HepG2 (cell line): ENCODE measurements around the gene TUBG1. TPM values are rescaled to one million over a fixed set of nuclear protein-coding genes. Genes with fewer than 3 reads are reported as not detected.
A peak's percentile ranks its signal among the peaks of the same experiment; 100 is the strongest.

Experiments
- ARID5B ChIP-seq: IDR thresholded peaks from 2 replicates; pipeline ENCODE4 v1.4.0; 2020; ENCODE audit warnings: mild to moderate bottlenecking, missing genetic modification reagents
- FOXA1 ChIP-seq, 2 experiments: fragments of 450-650 bp in 1 of 2; sonication (generic) in 1 of 2; formaldehyde crosslinking in 1 of 2; IDR thresholded peaks; 2 replicates each; pipeline versions ENCODE4 v1.4.0 to v1.6.1; 2016 to 2020; ENCODE audit warnings: missing genetic modification reagents in 1 of 2
- GPBP1L1 ChIP-seq: sonication (generic); formaldehyde crosslinking; IDR thresholded peaks from 2 replicates; pipeline ENCODE4 v1.5.0; 2020; ENCODE audit warnings: mild to moderate bottlenecking, missing genetic modification reagents
- MTF2 ChIP-seq: sonication (generic); formaldehyde crosslinking; IDR thresholded peaks from 2 replicates; pipeline ENCODE4 v1.5.0; 2020; ENCODE audit warnings: missing genetic modification reagents, borderline replicate concordance
- MYC ChIP-seq: sonication (generic); formaldehyde crosslinking; IDR thresholded peaks from 2 replicates; pipeline ENCODE4 v1.9.0; 2021; ENCODE audit warnings: missing genetic modification reagents, borderline replicate concordance
- SCMH1 ChIP-seq: sonication (generic); formaldehyde crosslinking; IDR thresholded peaks from 2 replicates; pipeline ENCODE4 v1.9.0; 2021; ENCODE audit warnings: missing genetic modification reagents, mild to moderate bottlenecking, borderline replicate concordance
- ZBTB1 ChIP-seq: sonication (generic); formaldehyde crosslinking; IDR thresholded peaks from 2 replicates; pipeline ENCODE4 v1.4.0; 2020; ENCODE audit warnings: missing genetic modification reagents, borderline replicate concordance
- ZEB1 ChIP-seq: IDR thresholded peaks from 2 replicates; pipeline ENCODE4 v1.6.1; 2012; ENCODE audit warnings: mild to moderate bottlenecking, low read depth, inconsistent platforms; ENCODE audit not compliant: insufficient replicate concordance
- ZFP82 ChIP-seq: sonication (generic); formaldehyde crosslinking; IDR thresholded peaks from 2 replicates; pipeline ENCODE4 v1.5.1; 2020; ENCODE audit warnings: mild to moderate bottlenecking, missing genetic modification reagents, borderline replicate concordance
- ZNF264 ChIP-seq: sonication (generic); formaldehyde crosslinking; IDR thresholded peaks from 2 replicates; pipeline ENCODE4 v1.4.0; 2020; ENCODE audit warnings: missing genetic modification reagents
- ZNF362 ChIP-seq: sonication (generic); formaldehyde crosslinking; IDR thresholded peaks from 2 replicates; pipeline ENCODE4 v1.4.0; 2020; ENCODE audit warnings: missing genetic modification reagents, mild to moderate bottlenecking, borderline replicate concordance
- ZNF510 ChIP-seq: sonication (generic); formaldehyde crosslinking; IDR thresholded peaks from 2 replicates; pipeline ENCODE4 v1.4.0; 2020; ENCODE audit warnings: low read depth, mild to moderate bottlenecking, missing genetic modification reagents
- ZNF547 ChIP-seq: sonication (generic); formaldehyde crosslinking; IDR thresholded peaks from 2 replicates; pipeline ENCODE4 v1.5.1; 2020; ENCODE audit warnings: mild to moderate bottlenecking, missing genetic modification reagents
- ZNF557 ChIP-seq: sonication (generic); formaldehyde crosslinking; IDR thresholded peaks from 2 replicates; pipeline ENCODE4 v1.4.0; 2020; ENCODE audit warnings: missing genetic modification reagents
- ZNF569 ChIP-seq: sonication (generic); formaldehyde crosslinking; IDR thresholded peaks from 2 replicates; pipeline ENCODE4 v1.5.0; 2020; ENCODE audit warnings: mild to moderate bottlenecking, missing genetic modification reagents, moderate library complexity, borderline replicate concordance
- ZNF737 ChIP-seq: sonication (generic); formaldehyde crosslinking; IDR thresholded peaks from 2 replicates; pipeline ENCODE4 v1.5.0; 2020; ENCODE audit warnings: missing genetic modification reagents, mild to moderate bottlenecking, borderline replicate concordance
- polyA plus RNA-seq, 8 experiments: library from polyadenylated mRNA; depleted of rRNA in 3 of 8; stranded (reverse) in 7 of 8; unstranded in 1 of 8; fragments of >200 nt; fragmentation: Illumina TruSeq in 4 of 8; extraction: Trizol in 4 of 8; gene quantifications; 2 replicates each; pipeline versions ENCODE4 v1.2.1 to v1.2.3, GENCODE V29; 2011 to 2016; ENCODE audit warnings: low read depth in 4 of 8, missing spikeins in 1 of 8, mixed read lengths in 1 of 8; ENCODE audit not compliant: insufficient read depth in 1 of 8
- total RNA-seq, 5 experiments: library from RNA; depleted of rRNA; stranded (reverse); fragments of >200 nt; fragmentation: Illumina TruSeq; extraction: Trizol; gene quantifications; 2 replicates each; pipeline ENCODE4 v1.2.3, GENCODE V29; 2016; ENCODE audit warnings: low read depth in 1 of 5
- TF ChIP-seq, protein P1 (sequence below): sonication (generic); formaldehyde crosslinking; IDR thresholded peaks from 2 replicates; pipeline ENCODE4 v1.8.0; 2022; ENCODE audit warnings: mild to moderate bottlenecking, missing genetic modification reagents, moderate library complexity
- TF ChIP-seq, protein P2 (sequence below): sonication (generic); formaldehyde crosslinking; IDR thresholded peaks from 2 replicates; pipeline ENCODE4 v1.9.0; 2021; ENCODE audit warnings: missing genetic modification reagents, borderline replicate concordance

TUBG1 gene
- total and polyA plus RNA-seq, 2 of the 13 experiments (the other 11 are each of a cell fraction or from before 2014, with no cell fraction given), result 74.1 to 137 TPM

GRCh38 chr17:42566883-42567573, 42.5 kb upstream of the TUBG1 start, which contains the start of gene MLX (continued):
- TF ChIP-seq, protein P1, sequence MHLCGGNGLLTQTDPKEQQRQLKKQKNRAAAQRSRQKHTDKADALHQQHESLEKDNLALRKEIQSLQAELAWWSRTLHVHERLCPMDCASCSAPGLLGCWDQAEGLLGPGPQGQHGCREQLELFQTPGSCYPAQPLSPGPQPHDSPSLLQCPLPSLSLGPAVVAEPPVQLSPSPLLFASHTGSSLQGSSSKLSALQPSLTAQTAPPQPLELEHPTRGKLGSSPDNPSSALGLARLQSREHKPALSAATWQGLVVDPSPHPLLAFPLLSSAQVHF (CRISPR knock-in tag), result peak; percentile 90
- TF ChIP-seq ZNF569 (CRISPR knock-in tag) (no peak), ZNF510 (CRISPR knock-in tag) (peak; percentile 85), ZBTB1 (no peak), ZNF547 (CRISPR knock-in tag) (peak; percentile 37), FOXA1 (IDR thresholded peaks at IDR 0.05) (no peak), FOXA1 (CRISPR knock-in tag; IDR thresholded peaks at IDR 0.05) (peak; percentile 29; the same call in 1 of the 2 replicates), ZFP82 (CRISPR knock-in tag) (peak; percentile 79; the same call in 1 of the 2 replicates), ZNF557 (CRISPR knock-in tag) (no peak; the same call in 1 of the 2 replicates), ZNF737 (peak; percentile 4; the same call in 1 of the 2 replicates), ZNF362 (CRISPR knock-in tag) (no peak), SCMH1 (no peak), ARID5B (CRISPR knock-in tag) (peak; percentile 67; the same call in 1 of the 2 replicates), GPBP1L1 (CRISPR knock-in tag) (no peak), MYC (CRISPR knock-in tag) (peak; percentile 90), ZNF264 (CRISPR knock-in tag) (no peak), ZEB1 (no peak), MTF2 (CRISPR knock-in tag) (peak; percentile 89)
- TF ChIP-seq, protein P2, sequence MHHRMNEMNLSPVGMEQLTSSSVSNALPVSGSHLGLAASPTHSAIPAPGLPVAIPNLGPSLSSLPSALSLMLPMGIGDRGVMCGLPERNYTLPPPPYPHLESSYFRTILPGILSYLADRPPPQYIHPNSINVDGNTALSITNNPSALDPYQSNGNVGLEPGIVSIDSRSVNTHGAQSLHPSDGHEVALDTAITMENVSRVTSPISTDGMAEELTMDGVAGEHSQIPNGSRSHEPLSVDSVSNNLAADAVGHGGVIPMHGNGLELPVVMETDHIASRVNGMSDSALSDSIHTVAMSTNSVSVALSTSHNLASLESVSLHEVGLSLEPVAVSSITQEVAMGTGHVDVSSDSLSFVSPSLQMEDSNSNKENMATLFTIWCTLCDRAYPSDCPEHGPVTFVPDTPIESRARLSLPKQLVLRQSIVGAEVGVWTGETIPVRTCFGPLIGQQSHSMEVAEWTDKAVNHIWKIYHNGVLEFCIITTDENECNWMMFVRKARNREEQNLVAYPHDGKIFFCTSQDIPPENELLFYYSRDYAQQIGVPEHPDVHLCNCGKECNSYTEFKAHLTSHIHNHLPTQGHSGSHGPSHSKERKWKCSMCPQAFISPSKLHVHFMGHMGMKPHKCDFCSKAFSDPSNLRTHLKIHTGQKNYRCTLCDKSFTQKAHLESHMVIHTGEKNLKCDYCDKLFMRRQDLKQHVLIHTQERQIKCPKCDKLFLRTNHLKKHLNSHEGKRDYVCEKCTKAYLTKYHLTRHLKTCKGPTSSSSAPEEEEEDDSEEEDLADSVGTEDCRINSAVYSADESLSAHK (CRISPR knock-in tag), result 0 out of 2 replicates have a peak, but pooled peaks have one; percentile 58
